Hindlimb muscle (tissue), 1 donor: ENCODE measurements around the gene LRRC46. TPM values are rescaled to one million over a fixed set of nuclear protein-coding genes. Genes with fewer than 3 reads are reported as not detected.

Source experiments
- DNase-seq: peaks from one replicate; pipeline ENCODE4 v3.0.0-alpha.2; 2013
- polyA plus RNA-seq: library from polyadenylated mRNA; unstranded; fragments of 120-200 nt; gene quantifications from one replicate; pipeline ENCODE4 v1.2.1, GENCODE V29; 2013; ENCODE audit not compliant: insufficient read length

LRRC46 gene
- polyA plus RNA-seq, 1 donor = 1.5 TPM

DNA sequence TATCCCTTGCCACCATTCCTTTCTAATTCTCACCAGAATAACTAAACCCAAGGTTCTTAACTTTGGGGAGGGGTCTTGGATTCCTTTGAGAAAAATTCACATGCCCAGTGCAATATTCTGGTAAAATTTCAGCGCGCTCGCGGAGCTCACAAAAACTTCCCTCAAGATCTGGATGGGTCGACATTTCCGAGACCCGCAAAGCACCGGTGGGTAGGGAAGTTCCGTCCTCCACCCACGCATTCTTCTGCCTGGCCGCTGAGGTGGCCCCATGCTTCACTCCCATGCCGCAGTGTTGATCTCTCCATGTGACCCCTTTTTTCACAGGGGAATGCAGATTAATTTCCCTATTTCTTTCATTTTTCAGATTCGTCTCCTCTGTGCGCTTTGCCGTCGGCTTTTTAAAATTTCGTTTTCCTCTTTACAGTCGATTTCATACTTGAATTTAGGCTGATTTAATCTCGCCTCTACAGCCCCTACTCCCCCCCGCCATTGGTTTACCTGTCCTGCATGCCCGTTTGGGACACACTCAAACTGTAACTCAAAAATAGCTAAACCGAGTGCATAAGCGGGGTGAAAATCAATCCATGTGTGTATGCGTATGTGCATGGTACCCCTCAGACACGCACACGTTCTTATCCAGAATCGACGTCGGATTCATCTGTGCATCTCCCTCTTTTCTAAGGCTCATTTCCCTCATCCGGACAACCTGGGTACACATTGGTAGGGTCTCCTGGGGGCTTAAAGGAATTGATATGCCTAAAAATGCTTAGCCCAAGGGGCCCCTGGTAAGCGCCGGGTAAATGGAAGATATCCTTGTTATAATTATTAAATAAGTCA is 20.9 kb downstream of the LRRC46 start:
- DNase-seq = no peak

DNA sequence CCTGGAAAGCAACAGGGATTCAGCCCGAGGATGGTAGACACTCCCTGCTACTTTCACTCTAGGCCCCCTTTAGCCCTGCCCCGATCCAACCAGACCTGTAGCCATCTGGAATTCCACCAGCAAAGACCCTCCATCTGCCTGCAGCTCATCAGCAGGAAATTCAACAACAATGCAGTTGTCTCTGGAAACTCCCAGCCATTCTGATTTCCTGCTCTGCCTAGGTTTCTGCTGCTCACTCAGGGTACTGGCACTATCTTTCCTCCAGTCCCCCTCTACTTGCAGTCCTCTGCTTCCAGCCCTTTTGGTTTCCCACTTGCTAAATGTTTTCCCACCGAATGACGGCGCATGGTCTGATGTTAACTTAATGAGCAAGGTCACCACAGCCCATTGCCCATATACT is 22.1 kb downstream of the LRRC46 start:
- no peak for DNase-seq

- DNase-seq = no peak
These were observed 24.3 kb downstream of the LRRC46 start for GRCh38 chr17:47855737-47856136.

DNA sequence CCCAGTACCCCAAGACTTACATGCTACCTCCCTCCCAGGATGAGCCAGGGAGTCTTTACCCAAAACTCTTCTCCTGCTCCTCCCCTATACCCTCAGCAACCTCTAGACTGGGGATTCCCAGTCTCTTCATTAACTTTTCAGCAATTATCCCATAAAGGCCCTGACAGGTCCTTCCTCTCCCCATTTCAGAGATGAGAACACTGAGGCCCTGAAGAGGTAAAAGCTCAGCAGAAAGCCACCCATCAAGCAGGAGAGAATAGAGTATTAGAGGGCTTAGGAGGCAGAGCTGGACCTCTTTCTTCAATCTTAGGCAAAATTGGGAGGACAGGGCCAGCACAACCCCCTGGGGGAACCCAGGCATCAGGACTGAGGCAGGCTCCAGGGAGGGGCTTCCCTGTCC is 25.4 kb downstream of the LRRC46 start:
- DNase-seq = no peak

- DNase-seq = no peak
These were observed 26.3 kb downstream of the LRRC46 start for GRCh38 chr17:47857551-47858455.

GRCh38 chr17:47860386-47860785 is 28.9 kb downstream of the LRRC46 start:
- DNase-seq = no peak

DNA sequence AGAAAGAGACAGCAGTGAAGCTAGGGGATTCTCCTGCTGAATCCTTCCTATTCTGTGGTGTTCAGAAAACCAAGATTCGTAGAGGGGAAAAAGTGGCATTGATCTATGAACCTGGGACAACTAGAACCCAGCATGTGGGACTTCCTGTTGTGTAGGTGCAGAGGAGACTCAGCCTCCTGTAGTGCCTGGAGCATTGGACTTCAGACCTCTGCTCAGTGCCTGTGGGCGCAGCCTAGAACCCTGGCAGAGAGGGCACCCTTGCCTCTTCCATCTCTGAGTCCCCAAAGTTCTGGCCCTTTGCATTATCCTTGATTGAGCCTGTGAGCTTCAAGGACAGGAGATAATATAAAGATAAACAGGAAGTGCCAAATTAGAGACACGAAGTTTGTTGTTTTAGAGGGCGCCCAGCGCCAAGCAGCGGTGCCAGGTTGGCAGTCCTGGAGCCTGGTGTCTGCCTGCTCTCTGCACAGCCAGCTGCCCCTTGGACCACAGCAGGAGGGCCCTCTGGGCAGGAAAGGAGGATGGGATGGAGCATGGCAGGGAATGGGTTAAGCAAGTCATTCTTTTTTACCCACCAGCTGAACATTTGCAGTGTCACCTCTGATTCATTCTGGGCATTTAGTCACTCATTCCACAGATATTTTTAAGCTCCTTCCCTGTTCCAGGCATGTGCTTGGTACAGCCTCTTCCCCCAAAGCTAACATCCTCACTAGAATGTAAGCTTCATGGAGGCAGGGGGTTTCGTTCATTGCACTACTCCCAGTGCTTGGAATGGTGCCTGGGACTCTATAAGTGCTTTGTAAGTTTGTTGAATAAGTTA is 31.4 kb downstream of the LRRC46 start:
- no peak for DNase-seq

- DNase-seq = no peak
These were observed 33.3 kb downstream of the LRRC46 start for GRCh38 chr17:47864791-47865216.

DNA sequence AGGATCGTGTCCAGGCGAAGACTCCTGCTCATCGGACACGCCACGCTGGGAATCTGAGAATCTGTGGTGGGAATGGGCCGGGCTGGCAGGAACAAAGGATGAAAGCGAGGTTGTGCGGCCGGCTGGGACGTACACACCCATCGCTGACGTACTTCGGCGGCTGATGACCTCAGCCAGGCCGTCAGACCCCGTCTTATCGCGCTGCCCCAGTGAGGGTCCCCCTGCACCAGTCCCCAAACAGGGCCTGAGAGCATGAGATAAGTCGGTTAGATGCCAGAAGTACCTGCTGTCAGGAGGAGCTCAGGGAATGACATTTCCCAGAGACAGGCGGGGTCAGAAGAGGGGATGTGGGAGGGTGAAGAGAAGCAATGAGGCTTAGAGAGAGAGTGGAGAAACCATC is 35.5 kb downstream of the LRRC46 start:
- no peak for DNase-seq

DNA sequence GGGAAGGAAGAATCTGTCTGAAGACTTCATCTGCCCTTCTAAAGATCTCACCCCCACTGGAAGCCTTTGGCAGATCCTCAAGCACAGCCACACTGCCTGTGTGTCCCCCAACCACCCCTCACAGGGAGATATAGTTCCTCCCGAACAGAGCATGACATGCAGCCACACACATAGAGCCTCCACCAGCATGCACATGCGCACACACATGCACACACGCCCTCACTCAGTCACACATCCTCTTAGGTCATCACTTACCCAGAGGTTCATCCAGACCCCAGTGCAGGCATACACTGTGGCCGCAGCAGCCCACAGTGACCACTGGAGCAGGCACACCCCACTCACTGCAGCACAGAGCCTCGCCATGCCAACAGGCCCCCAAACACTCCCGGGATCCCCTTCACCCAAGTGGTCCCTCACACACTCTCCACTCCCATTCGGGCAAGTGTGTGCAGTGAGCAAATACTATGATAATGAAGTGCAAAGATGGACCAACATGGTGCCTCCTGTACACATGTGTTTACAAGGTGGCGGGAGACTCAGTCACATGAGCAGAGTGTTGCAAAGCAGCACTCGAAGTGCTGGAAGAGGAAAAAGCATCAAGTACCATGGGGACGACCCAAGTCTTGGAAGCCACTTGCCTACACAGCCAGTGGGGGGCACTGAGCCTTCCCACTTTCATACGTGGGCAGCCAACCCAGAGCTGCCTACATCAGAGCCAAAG is 36.5 kb downstream of the LRRC46 start:
- no peak for DNase-seq

GRCh38 chr17:47869114-47869513 is 37.6 kb downstream of the LRRC46 start:
- DNase-seq = no peak

GRCh38 chr17:47870056-47870455 is 38.6 kb downstream of the LRRC46 start:
- DNase-seq = no peak

- DNase-seq = no peak
These were observed 39.6 kb downstream of the LRRC46 start for GRCh38 chr17:47871048-47871447.

GRCh38 chr17:47872019-47872650 is 40.7 kb downstream of the LRRC46 start:
- no peak for DNase-seq

DNA sequence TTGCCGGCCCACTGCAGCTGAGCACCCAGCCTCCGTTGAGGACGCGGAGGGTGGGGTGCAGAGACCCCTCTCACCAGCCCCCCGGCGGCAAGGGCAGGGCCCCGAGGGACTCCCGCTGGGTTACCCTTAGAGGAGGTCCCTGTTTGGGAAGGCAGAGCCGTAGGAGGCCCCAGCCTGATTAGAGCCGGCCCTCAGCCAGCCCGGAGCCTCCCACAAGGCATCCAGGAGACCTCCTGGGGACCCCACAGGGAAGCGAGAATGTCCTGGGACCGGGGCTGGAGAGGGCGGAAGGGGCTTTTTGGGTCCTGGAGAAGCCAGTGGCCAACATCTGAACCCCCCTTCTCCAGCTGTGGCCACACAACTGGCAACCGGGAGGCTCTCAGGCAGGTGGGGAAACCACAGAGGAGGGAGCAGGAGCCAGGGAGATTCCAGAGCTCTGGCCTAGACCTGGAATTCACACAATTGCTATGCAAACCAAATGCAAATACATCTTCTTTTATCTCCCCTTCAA is 41.2 kb downstream of the LRRC46 start:
- DNase-seq = no peak

DNA sequence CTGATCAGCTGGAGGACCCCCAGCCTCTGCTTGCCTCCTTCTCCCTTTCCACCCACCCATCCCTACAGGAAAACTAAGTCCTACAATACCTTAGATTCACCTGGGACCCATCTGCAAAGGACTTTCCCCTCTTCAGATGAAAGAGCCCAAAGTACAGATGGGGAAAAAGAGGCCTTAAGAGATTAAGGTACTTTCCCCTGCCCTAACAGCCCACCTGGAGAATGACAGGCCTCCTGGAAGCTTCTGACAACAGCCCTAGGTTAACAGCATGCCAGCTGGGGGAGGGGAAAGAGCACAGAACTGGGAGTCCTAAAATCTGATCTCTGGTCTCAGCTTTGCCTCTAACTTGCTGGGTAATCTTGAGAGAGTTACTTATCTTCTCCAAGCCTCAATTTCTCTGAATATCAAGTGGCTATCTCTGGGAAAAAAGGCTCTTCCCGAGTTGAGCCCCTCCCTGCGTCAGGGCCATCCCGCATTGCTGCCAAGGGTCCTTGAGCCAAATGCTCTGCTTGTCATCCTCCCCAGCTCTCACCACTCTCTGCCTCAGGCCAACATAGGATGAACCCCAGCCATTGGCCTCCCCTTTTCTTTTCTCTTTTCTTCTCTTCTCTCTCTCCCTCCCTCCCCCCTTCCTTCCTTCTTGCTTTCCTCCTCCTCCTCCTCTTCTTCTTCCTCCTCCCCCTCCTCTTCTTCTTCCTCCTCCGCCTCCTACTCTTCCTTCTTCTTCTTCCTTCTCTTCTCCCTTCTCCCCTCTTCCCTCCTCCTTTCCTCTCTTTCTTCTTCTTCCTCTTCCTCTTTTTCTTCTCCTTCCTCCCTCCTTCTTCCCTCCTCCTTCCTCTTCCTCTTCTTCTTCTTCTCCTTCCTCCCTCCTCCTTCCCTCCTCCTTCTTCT is 42.0 kb downstream of the LRRC46 start:
- DNase-seq = no peak

DNA sequence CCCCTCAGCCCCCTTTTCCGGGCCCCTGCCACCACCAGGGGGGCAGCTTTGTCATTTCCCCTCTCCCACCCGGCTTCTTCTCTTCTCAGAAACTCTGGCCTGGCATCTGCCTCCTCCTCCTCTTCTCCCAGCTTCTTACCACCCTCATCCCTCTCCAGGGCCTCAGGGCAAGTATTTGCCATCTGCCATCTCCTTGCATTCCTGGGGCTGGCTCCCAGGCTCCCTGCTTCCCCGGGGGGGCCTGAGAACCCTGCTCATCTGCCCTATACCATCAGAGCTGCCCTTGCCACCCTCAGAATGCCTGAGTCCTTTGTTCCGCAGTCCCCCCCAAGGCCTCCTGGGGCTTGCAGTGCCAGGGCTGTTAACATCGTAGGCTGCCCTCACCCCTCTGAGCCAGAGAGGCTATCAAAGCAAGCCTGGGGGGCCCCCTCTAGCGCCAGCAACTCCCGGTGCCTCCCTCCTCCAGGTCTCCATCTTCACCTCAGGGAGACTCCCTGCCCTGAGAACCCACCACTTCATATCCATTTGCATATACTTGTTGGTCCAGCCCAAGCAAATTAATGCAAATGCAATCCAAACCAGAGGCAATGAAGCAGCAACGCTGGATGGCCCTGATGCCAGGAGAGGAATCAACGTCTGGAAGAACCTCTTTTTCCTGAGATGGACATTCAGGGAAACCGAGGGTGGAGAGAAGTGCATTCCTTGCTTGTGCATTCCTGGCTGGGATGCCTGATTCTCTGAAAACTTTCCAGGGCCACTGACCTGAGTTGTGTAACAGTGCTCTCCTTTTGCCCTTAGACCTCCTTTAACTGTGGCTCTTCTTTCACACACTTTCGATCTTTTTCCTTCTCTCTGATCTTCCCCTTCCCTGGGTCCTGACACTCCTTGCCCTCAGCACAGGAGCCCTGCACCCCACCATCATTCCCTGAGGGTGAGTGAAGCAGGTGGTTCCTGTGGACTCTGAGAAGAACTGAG is 43.8 kb downstream of the LRRC46 start:
- DNase-seq = no peak

GRCh38 chr17:47877368-47878034 is 46.0 kb downstream of the LRRC46 start:
- DNase-seq = no peak
